Right lobe of liver (tissue), 4 donors: ENCODE data around the gene LLPH.

Source experiments
- CTCF ChIP-seq, 4 donors: fragments of 200-600 bp in 3 of 4; fragments of 450-650 bp in 1 of 4; IDR thresholded peaks; one replicate each; pipeline versions ENCODE4 v1.5.1 to v1.8.0; 2016 to 2022; ENCODE audit warnings: antibody characterized with exemption in 4 of 4, mild to moderate bottlenecking in 2 of 4
- POLR2A ChIP-seq: fragments of 450-650 bp; IDR thresholded peaks from one replicate; pipeline ENCODE4 v1.6.1; 2017; ENCODE audit warnings: antibody characterized with exemption, mild to moderate bottlenecking
- donor health status: DM: no; HTN: no; CAD: no.
- donor health status: DM: no; HTN: no; CAD: no.
- donor health status: DM: no; HTN: yes; CAD: no.

- no peak for TF ChIP-seq CTCF (IDR thresholded peaks at IDR 0.05)
- no peak for TF ChIP-seq POLR2A
Observed at GRCh38 chr12:66117242-66117641, 13.3 kb downstream of the LLPH start.
